KMS-11 (cell line): ENCODE results near the gene ZNF236.

Experiments used
- H2AFZ ChIP-seq: fragments of 200-600 bp; sonication (generic); 2 replicates; pipeline ENCODE4 v1.6.1; 2016; ENCODE audit warnings: antibody characterized with exemption, mixed run types, low read depth
- H3K27ac ChIP-seq: fragments of 200-600 bp; sonication (generic); 2 replicates; pipeline ENCODE4 v1.6.1; 2016; ENCODE audit warnings: mild to moderate bottlenecking, mixed run types
- H3K27me3 ChIP-seq: fragments of 200-600 bp; sonication (generic); 2 replicates; pipeline ENCODE4 v1.6.1; 2017; ENCODE audit warnings: mild to moderate bottlenecking, low read depth, mixed run types, moderate library complexity; ENCODE audit not compliant: insufficient read depth
- H3K36me3 ChIP-seq: fragments of 200-600 bp; sonication (generic); 2 replicates; pipeline ENCODE4 v1.6.1; 2017; ENCODE audit warnings: mild to moderate bottlenecking, mixed run types; ENCODE audit not compliant: insufficient read depth
- H3K4me1 ChIP-seq: fragments of 200-600 bp; sonication (generic); 2 replicates; pipeline ENCODE4 v1.6.1; 2016; ENCODE audit warnings: mild to moderate bottlenecking, low read depth, mixed run types; ENCODE audit not compliant: poor library complexity, severe bottlenecking
- H3K4me2 ChIP-seq: fragments of 200-600 bp; sonication (generic); 2 replicates; pipeline ENCODE4 v1.7.0; 2016; ENCODE audit warnings: mild to moderate bottlenecking, mixed run types
- H3K4me3 ChIP-seq: fragments of 200-600 bp; sonication (generic); IDR thresholded peaks from 2 replicates; pipeline ENCODE4 v1.6.1; 2017; ENCODE audit warnings: low read depth, low read length, mixed read lengths; ENCODE audit not compliant: insufficient read depth
- H3K79me2 ChIP-seq: fragments of 200-600 bp; sonication (generic); 2 replicates; pipeline ENCODE4 v1.6.1; 2016; ENCODE audit warnings: low read depth, mixed run types; ENCODE audit not compliant: insufficient read depth
- H3K9ac ChIP-seq: fragments of 200-600 bp; sonication (generic); 2 replicates; pipeline ENCODE4 v1.6.1; 2016; ENCODE audit warnings: mild to moderate bottlenecking, mixed run types
- H4K20me1 ChIP-seq: fragments of 200-600 bp; sonication (generic); 2 replicates; pipeline ENCODE4 v1.6.1; 2016; ENCODE audit warnings: mild to moderate bottlenecking, mixed run types; ENCODE audit not compliant: insufficient read depth
- CTCF ChIP-seq: fragments of 200-600 bp; sonication (generic); conservative IDR thresholded peaks from 2 replicates; pipeline ENCODE4 v1.6.1; 2017; ENCODE audit warnings: low read depth, mild to moderate bottlenecking, antibody characterized with exemption, low read length, moderate library complexity, mixed read lengths

ZNF236 gene

DNA sequence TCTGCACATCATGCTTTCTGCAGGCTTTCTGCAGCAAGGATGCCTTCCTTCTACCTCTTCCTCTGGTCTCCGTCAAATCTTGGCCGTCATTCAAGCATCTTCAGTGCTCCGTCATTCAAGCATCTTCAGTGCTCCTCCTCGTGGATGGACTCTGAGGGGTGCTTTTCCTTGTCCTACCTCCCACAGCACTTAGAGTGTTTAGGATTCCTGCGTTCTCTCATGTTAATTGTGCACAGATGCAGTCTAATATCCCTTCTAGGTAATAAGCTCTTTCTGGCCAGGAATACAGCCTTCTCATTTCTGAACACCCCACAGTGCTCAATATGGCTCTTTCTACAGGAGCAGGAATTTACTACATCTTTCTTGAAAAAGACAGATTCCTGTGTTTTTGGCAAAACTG is 59.8 kb downstream of the ZNF236 start:
- H4K20me1 ChIP-seq = no peaks in the 10 kb centered on the region
- H3K4me2 ChIP-seq = no peak overlapping the region
- H3K79me2 ChIP-seq = no peaks in the 10 kb centered on the region
- no peak overlapping the region for H3K4me3 ChIP-seq
- H2AFZ ChIP-seq = no peak overlapping the region
- 0 out of 2 replicates have a peak, but pooled peaks cover 3% of the 10 kb centered on the region for H3K36me3 ChIP-seq
- H3K9ac ChIP-seq = no peak overlapping the region
- H3K27me3 ChIP-seq = no peaks in the 10 kb centered on the region
- H3K27ac ChIP-seq = no peak overlapping the region
- no peak for TF ChIP-seq CTCF
- no peaks in the 10 kb centered on the region for H3K4me1 ChIP-seq

GRCh38 chr18:76885001-76885400 is 62.6 kb downstream of the ZNF236 start:
- Histone ChIP-seq H3K9ac (no peak overlapping the region), H3K27ac (no peak overlapping the region), H3K36me3 (0 out of 2 replicates have a peak, but pooled peaks cover 3% of the 10 kb centered on the region), H3K27me3 (no peaks in the 10 kb centered on the region), H3K4me1 (no peaks in the 10 kb centered on the region), H2AFZ (no peak overlapping the region), H4K20me1 (no peaks in the 10 kb centered on the region), H3K79me2 (no peaks in the 10 kb centered on the region), H3K4me2 (no peak overlapping the region), H3K4me3 (no peak overlapping the region)
- TF ChIP-seq CTCF = no peak

GRCh38 chr18:76886112-76886511 is 63.8 kb downstream of the ZNF236 start:
- no peak for TF ChIP-seq CTCF
- no peak overlapping the region for H3K9ac ChIP-seq
- H3K27ac ChIP-seq = no peak overlapping the region
- no peaks in the 10 kb centered on the region for H3K79me2 ChIP-seq
- H3K4me1 ChIP-seq = no peaks in the 10 kb centered on the region
- H3K4me3 ChIP-seq = no peak overlapping the region
- H2AFZ ChIP-seq = no peak overlapping the region
- H3K27me3 ChIP-seq = no peaks in the 10 kb centered on the region
- H3K36me3 ChIP-seq = 0 out of 2 replicates have a peak, but pooled peaks cover 3% of the 10 kb centered on the region
- no peak overlapping the region for H3K4me2 ChIP-seq
- H4K20me1 ChIP-seq = no peaks in the 10 kb centered on the region

DNA sequence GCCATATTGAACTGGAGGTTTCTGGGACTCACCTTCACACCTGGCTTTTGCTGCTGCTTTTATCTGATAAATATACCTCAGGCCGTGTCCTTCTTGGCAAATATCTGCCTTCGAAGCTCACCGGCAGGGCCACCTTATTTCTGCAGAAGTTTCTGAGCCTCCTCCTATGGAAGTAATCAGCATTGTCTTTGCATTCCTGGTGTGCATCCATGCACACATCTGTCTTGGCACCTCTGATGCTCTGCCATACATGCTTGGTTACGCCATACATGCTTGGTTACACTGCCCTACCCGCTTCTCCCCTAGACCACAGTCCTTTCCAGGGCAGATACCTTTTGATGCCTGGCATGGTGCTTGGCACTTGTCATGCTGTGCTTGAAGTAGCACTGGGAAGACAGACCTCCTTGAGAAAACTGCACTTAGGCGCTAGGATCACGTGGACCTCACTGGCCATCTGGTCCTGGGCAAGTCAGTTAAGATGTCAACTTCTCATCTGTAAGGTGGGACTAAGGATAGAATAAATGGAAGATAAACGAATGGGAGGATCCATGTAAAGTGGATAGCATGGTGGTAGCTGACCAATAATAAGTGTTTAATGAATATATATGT is 66.8 kb downstream of the ZNF236 start:
- no peak overlapping the region for H3K9ac ChIP-seq
- TF ChIP-seq CTCF = no peak
- H4K20me1 ChIP-seq = no peaks in the 10 kb centered on the region
- H3K4me3 ChIP-seq = no peak overlapping the region
- H3K79me2 ChIP-seq = no peaks in the 10 kb centered on the region
- no peaks in the 10 kb centered on the region for H3K36me3 ChIP-seq
- H3K4me2 ChIP-seq = no peak overlapping the region
- H3K4me1 ChIP-seq = no peaks in the 10 kb centered on the region
- H3K27me3 ChIP-seq = no peaks in the 10 kb centered on the region
- H2AFZ ChIP-seq = no peak overlapping the region
- H3K27ac ChIP-seq = no peak overlapping the region
